GM12873 (cell line): Measurements from ENCODE around the gene PLTP.

ENCODE experiments used
- CTCF ChIP-seq: IDR thresholded peaks from 2 replicates; pipeline ENCODE4 v1.5.1; 2012; ENCODE audit warnings: low read depth, mild to moderate bottlenecking, moderate library complexity, low read length, control low read depth; ENCODE audit not compliant: insufficient read depth; ENCODE audit errors: missing control alignments

PLTP gene

GRCh38 chr20:45911486-45912343 is at the start of gene PLTP:
Gene PLTP (minus strand): TSS chr20:45912155. CDS start chr20:45911452, 703 bp downstream.
- TF ChIP-seq CTCF, result no peak

DNA sequence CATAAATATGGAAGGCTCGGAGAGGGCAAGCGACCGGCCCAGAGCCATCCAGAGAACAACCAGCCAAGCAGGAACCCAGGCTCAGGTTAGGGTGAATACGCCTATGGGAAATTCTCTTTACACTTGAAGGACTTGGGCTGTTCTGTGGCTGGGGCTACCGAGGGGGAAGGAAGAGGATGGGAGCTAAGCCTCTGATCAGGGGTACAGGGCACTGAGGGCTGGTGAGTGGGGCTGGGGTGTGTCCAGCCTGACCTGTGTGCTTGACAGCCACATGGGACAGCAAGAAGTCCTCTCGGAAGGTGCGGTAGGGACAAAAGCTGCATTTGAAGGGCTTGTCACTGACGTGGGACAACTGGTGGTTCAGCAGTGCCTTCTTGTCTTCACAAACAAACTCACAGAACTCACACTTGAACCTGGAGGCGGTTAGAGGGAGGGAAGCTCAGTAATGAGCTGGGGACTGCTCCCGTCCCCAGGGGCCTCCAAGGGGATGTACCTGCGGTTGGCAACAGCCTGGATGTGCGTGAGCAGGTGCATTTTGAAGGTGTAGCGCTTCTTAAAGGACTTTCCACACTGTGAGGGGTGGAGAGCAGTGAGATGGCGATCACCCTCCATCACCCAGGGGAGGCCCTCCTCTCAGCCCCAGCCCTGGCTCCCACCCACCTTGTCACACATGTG is 48.1 kb upstream of the PLTP start:
- no peak for TF ChIP-seq CTCF

- no peak for TF ChIP-seq CTCF
Observed at GRCh38 chr20:45959126-45959525, 47.2 kb upstream of the PLTP start.

DNA sequence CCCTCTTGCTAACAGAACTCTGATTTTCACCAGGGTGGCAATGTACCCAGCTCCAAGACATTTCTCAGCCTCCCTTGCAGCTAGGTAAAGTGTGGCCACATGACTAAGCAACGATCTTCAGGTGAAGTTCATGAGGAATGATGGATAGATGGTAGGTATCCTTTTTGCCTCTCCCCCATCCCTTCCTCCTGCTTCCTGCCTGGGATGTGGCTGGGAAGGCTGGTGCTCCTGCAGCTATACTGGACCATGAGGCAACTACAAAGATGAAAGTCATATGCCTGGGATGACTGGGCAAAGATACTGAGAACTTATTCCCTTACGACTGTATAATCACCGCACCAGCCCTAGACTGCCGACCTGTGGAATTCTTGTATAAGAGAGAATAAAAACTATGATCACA is 46.6 kb upstream of the PLTP start:
- TF ChIP-seq CTCF, result no peak

GRCh38 chr20:45957021-45957941 is 45.3 kb upstream of the PLTP start:
- TF ChIP-seq CTCF, result no peak

DNA sequence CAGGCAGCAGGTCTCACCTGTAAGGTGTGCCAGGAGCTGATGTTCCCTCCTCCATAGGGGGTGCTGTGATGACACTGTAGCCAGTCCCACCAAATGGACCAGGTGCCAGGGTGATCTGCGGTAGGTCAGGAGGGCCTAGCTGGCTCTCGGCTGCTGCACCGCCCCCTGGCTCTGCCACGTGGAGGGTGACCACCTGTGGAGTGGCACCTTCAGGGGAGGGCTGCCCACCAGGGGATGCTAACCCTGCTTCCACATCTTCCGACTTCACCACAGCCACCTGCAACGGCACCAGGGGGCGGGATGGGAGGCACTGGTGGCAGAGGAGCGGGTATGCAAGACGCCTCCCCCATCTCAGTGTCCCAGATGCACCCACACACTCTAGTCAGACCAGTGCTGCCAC is 41.7 kb upstream of the PLTP start:
- no peak for TF ChIP-seq CTCF

DNA sequence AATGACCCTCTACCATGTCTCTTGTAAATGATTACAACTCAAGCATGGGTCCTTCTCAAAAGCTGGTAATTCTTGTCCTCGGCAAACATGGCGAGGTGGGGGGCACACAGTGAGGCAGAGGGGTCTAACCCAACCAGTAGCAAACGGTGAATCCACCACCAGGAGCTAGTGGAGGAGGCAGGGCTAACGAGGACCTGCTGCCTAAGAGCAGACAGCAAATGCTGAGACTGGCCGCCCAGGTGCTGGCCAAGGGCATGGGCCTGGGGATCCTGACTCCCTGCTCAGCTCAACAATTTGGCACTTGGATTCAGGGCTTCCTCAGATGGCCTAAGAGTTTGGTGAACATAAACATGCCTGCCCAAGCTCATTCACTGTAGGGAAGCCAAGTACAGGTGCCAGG is 40.9 kb upstream of the PLTP start:
- TF ChIP-seq CTCF, result no peak
